H1 (cell line): ENCODE data around the gene FBLN2. TPM values are rescaled to one million over a fixed set of nuclear protein-coding genes. Genes with fewer than 3 reads are reported as not detected.

Experiments used
- CTCF ChIA-PET: fragments of 300-600 bp; sonication (Branson Sonifier 250); formaldehyde crosslinking; loops from one replicate; lab custom pipeline; 2021; ENCODE audit not compliant: partially characterized antibody; lab: Charles Lee
- POLR2A ChIA-PET: fragments of 300-600 bp; sonication (Branson Sonifier 250); formaldehyde crosslinking; loops from one replicate; lab custom pipeline; 2021; ENCODE audit warnings: inconsistent platforms; ENCODE audit not compliant: partially characterized antibody; lab: Charles Lee
- DNase-seq, 2 experiments: peaks; one replicate each; pipeline versions ENCODE4 v3.0.0 to v3.0.0-alpha.2; 2010 to 2022; ENCODE audit warnings: low spot score in 2 of 2, low read depth in 1 of 2, mixed read lengths in 1 of 2
- FAIRE-seq: peaks from 2 replicates; lab custom pipeline; 2011; peaks lifted over from hg19 to GRCh38; lab: Jason Lieb, UNC
- H2AFZ ChIP-seq: 2 replicates; pipeline ENCODE4 v1.8.1; 2012; ENCODE audit warnings: low read length, inconsistent platforms
- H2AK5ac ChIP-seq: 2 replicates; pipeline ENCODE4 v1.6.1; 2013; ENCODE audit warnings: low read depth, low read length
- H2BK120ac ChIP-seq: replicated peaks from 2 replicates; pipeline ENCODE3; 2013; ENCODE audit warnings: low read depth, low read length, inconsistent platforms
- H2BK12ac ChIP-seq: 2 replicates; pipeline ENCODE4 v1.6.1; 2013; ENCODE audit warnings: low read depth, low read length
- H2BK15ac ChIP-seq: 2 replicates; pipeline ENCODE4 v1.6.1; 2013; ENCODE audit warnings: low read length
- H2BK20ac ChIP-seq: 2 replicates; pipeline ENCODE4 v1.6.1; 2013; ENCODE audit warnings: low read length
- H2BK5ac ChIP-seq: 2 replicates; pipeline ENCODE4 v1.6.1; 2013; ENCODE audit warnings: low read depth, low read length
- H3K14ac ChIP-seq: 2 replicates; pipeline ENCODE4 v1.6.1; 2013; ENCODE audit warnings: inconsistent platforms; ENCODE audit not compliant: insufficient read length
- H3K18ac ChIP-seq: 2 replicates; pipeline ENCODE4 v1.6.1; 2013; ENCODE audit warnings: low read length; ENCODE audit errors: extremely low read depth
- H3K23ac ChIP-seq: 2 replicates; pipeline ENCODE4 v1.6.1; 2013; ENCODE audit warnings: inconsistent platforms; ENCODE audit not compliant: insufficient read length
- H3K23me2 ChIP-seq: 2 replicates; pipeline ENCODE4 v1.6.1; 2013; ENCODE audit warnings: low read depth, low read length
- H3K27ac ChIP-seq: 2 replicates; pipeline ENCODE4 v1.6.1; 2011; ENCODE audit warnings: low read depth, low read length, inconsistent platforms
- H3K27me3 ChIP-seq, 4 experiments: replicated peaks in 1 of 4; 1 replicate in 1 of 4; 2 replicates in 3 of 4; pipeline versions ENCODE4 v1.6.1 to v1.8.1; 2011 to 2013; ENCODE audit warnings: low read length in 3 of 4, mild to moderate bottlenecking in 3 of 4, inconsistent platforms in 2 of 4, mixed read lengths in 2 of 4, moderate library complexity in 1 of 4; ENCODE audit not compliant: control insufficient read depth in 3 of 4, insufficient read depth in 3 of 4; ENCODE audit errors: extremely low read depth in 1 of 4
- H3K36me3 ChIP-seq, 4 experiments: 2 replicates each; pipeline versions ENCODE4 v1.6.1 to v1.8.1; 2011 to 2013; ENCODE audit warnings: mild to moderate bottlenecking in 4 of 4, low read length in 3 of 4, moderate library complexity in 2 of 4, control low read depth in 1 of 4, inconsistent platforms in 1 of 4; ENCODE audit not compliant: insufficient read depth in 4 of 4, control insufficient read depth in 2 of 4
- H3K4ac ChIP-seq: replicated peaks from 2 replicates; pipeline ENCODE3; 2013; ENCODE audit warnings: low read length, low read depth, mixed read lengths, inconsistent platforms; ENCODE audit not compliant: insufficient read length
- H3K4me1 ChIP-seq, 4 experiments: replicated peaks in 1 of 4; 1 replicate in 1 of 4; 2 replicates in 3 of 4; pipeline versions ENCODE4 v1.6.1 to v1.8.1; 2011 to 2013; ENCODE audit warnings: low read length in 3 of 4, inconsistent platforms in 2 of 4, mixed read lengths in 1 of 4; ENCODE audit not compliant: insufficient read depth in 4 of 4, control insufficient read depth in 3 of 4
- H3K4me2 ChIP-seq, 2 experiments: 2 replicates each; pipeline versions ENCODE4 v1.6.1 to v1.8.1; 2011 to 2013; ENCODE audit warnings: low read depth in 2 of 2, low read length in 2 of 2, control low read depth in 1 of 2, inconsistent platforms in 1 of 2, mild to moderate bottlenecking in 1 of 2; ENCODE audit not compliant: insufficient read depth in 1 of 2
- H3K4me3 ChIP-seq, 4 experiments: fragments of 200-600, 300-600 bp in 1 of 4; sonication (generic), shearing (Covaris generic), sonication (Bioruptor Twin) in 1 of 4; 2 replicates each; pipeline versions ENCODE4 v1.5.1 to v1.8.1; 2011 to 2016; ENCODE audit warnings: low read length in 4 of 4, low read depth in 3 of 4, control low read depth in 2 of 4, inconsistent platforms in 2 of 4, mild to moderate bottlenecking in 2 of 4, mixed read lengths in 1 of 4, moderate library complexity in 1 of 4; ENCODE audit not compliant: insufficient read depth in 2 of 4; ENCODE audit errors: extremely low read depth in 1 of 4
- H3K56ac ChIP-seq: replicated peaks from 2 replicates; pipeline ENCODE3; 2013; ENCODE audit warnings: low read depth, mild to moderate bottlenecking, mixed read lengths, low read length, inconsistent platforms; ENCODE audit not compliant: insufficient read length
- H3K79me1 ChIP-seq: 2 replicates; pipeline ENCODE4 v1.6.1; 2013; ENCODE audit warnings: low read depth, low read length, control low read depth
- H3K79me2 ChIP-seq, 2 experiments: 2 replicates each; pipeline versions ENCODE4 v1.6.1 to v1.8.1; 2012 to 2013; ENCODE audit warnings: low read length in 2 of 2, mild to moderate bottlenecking in 2 of 2, inconsistent platforms in 1 of 2; ENCODE audit not compliant: insufficient read depth in 2 of 2, control insufficient read depth in 1 of 2
- H3K9ac ChIP-seq, 4 experiments: replicated peaks in 1 of 4; 1 replicate in 1 of 4; 2 replicates in 3 of 4; pipeline versions ENCODE4 v1.6.1 to v1.8.1; 2011 to 2013; ENCODE audit warnings: low read depth in 3 of 4, low read length in 3 of 4, control low read depth in 2 of 4, mild to moderate bottlenecking in 2 of 4, moderate library complexity in 2 of 4, inconsistent platforms in 1 of 4; ENCODE audit errors: extremely low read depth in 1 of 4
- H3K9me3 ChIP-seq, 2 experiments: 2 replicates each; pipeline versions ENCODE4 v1.6.1 to v1.8.1; 2012 to 2013; ENCODE audit warnings: mild to moderate bottlenecking in 2 of 2, moderate library complexity in 2 of 2, control low read depth in 1 of 2, inconsistent platforms in 1 of 2, low read depth in 1 of 2, low read length in 1 of 2, mixed read lengths in 1 of 2; ENCODE audit not compliant: insufficient read depth in 2 of 2
- H4K20me1 ChIP-seq, 2 experiments: replicated peaks in 1 of 2; 2 replicates each; pipeline versions ENCODE3 to v1.8.1; 2011 to 2013; ENCODE audit warnings: inconsistent platforms in 2 of 2, low read length in 2 of 2, mild to moderate bottlenecking in 1 of 2; ENCODE audit not compliant: insufficient read depth in 2 of 2, control insufficient read depth in 1 of 2
- H4K5ac ChIP-seq: 2 replicates; pipeline ENCODE4 v1.6.1; 2013; ENCODE audit warnings: low read length, low read depth, mixed read lengths, inconsistent platforms; ENCODE audit not compliant: insufficient read length
- H4K8ac ChIP-seq: 2 replicates; pipeline ENCODE4 v1.8.0; 2013; ENCODE audit warnings: mild to moderate bottlenecking, moderate library complexity, low read length, inconsistent platforms; ENCODE audit not compliant: insufficient read depth; ENCODE audit errors: extremely low read depth
- H4K91ac ChIP-seq: replicated peaks from 2 replicates; pipeline ENCODE3; 2013; ENCODE audit warnings: low read length, mixed read lengths, inconsistent platforms; ENCODE audit not compliant: insufficient read length
- CBX8 ChIP-seq: fragments of 300-800, 300-1000 bp; sonication (generic); IDR thresholded peaks from 2 replicates; pipeline ENCODE4 v1.7.1; 2016; ENCODE audit warnings: low read depth, low read length, borderline replicate concordance
- CTCF ChIP-seq, 3 experiments: IDR thresholded peaks; 1 replicate in 2 of 3; 2 replicates in 1 of 3; pipeline versions ENCODE4 v1.5.1 to v1.6.1; 2011; ENCODE audit warnings: low read length in 3 of 3, mild to moderate bottlenecking in 3 of 3, inconsistent platforms in 2 of 3, low read depth in 1 of 3, moderate library complexity in 1 of 3; ENCODE audit not compliant: insufficient read depth in 1 of 3; ENCODE audit errors: control extremely low read depth in 1 of 3
- HDAC2 ChIP-seq, 2 experiments: fragments of 300-600 bp in 1 of 2; sonication (generic) in 1 of 2; IDR thresholded peaks; 2 replicates each; pipeline ENCODE4 v1.6.1; 2011 to 2012; ENCODE audit warnings: low read depth in 2 of 2, low read length in 2 of 2, mild to moderate bottlenecking in 2 of 2, moderate library complexity in 2 of 2, borderline replicate concordance in 1 of 2, inconsistent platforms in 1 of 2
- MAX ChIP-seq: IDR thresholded peaks from 2 replicates; pipeline ENCODE4 v1.6.1; 2012; ENCODE audit warnings: inconsistent platforms
- RAD21 ChIP-seq, 2 experiments: IDR thresholded peaks in 1 of 2; conservative IDR thresholded peaks in 1 of 2; 2 replicates each; pipeline ENCODE4 v1.6.1; 2011; ENCODE audit warnings: low read depth in 2 of 2, low read length in 2 of 2, improper control_type of control experiment in 1 of 2, inconsistent platforms in 1 of 2, mild to moderate bottlenecking in 1 of 2, moderate library complexity in 1 of 2
- TAF1 ChIP-seq: IDR thresholded peaks from 2 replicates; pipeline ENCODE4 v1.6.1; 2011; ENCODE audit warnings: mild to moderate bottlenecking, low read depth, low read length
- WGBS, 2 experiments: shearing (Covaris generic) in 1 of 2; methylation state at CpG; one replicate each; pipeline versions ENCODE4 v1.1.6 to v1.1.7; 2013 to 2015; ENCODE audit warnings: low lambda C conversion rate in 2 of 2, mixed read lengths in 2 of 2, inconsistent platforms in 1 of 2, low coverage in 1 of 2, missing lambda C conversion rate in 1 of 2; ENCODE audit not compliant: insufficient replicate concordance in 2 of 2, insufficient coverage in 1 of 2, insufficient read length in 1 of 2; ENCODE audit errors: extremely low coverage in 1 of 2, missing lambda C conversion rate in 1 of 2; 5-methylcytosine and 5-hydroxymethylcytosine counted together
- polyA plus RNA-seq, 7 experiments: library from polyadenylated mRNA; depleted of rRNA in 3 of 7; stranded (reverse) in 5 of 7; unstranded in 2 of 7; fragments of >200 nt in 5 of 7; fragments of 200-250 nt in 2 of 7; gene quantifications; 1 replicate in 5 of 7; 2 replicates in 1 of 7; 4 replicates in 1 of 7; pipeline versions ENCODE4 v1.2.1 to v1.2.3, GENCODE V29; 2011 to 2013; ENCODE audit warnings: missing spikeins in 2 of 7, mixed read lengths in 2 of 7
- total RNA-seq: library from RNA; stranded (reverse); fragmentation: NEBNext Ultra II Directional; extraction: Animal tissue kit (Norgen Biotek cat#: 25700); gene quantifications from 2 replicates; pipeline ENCODE4 v1.2.1, GENCODE V29; 2021

Gene FBLN2
- total and polyA plus RNA-seq, 2 of the 8 experiments (the other 6 are each of a cell fraction or from before 2014, with no cell fraction given): 17.4 to 24.2 TPM

DNA sequence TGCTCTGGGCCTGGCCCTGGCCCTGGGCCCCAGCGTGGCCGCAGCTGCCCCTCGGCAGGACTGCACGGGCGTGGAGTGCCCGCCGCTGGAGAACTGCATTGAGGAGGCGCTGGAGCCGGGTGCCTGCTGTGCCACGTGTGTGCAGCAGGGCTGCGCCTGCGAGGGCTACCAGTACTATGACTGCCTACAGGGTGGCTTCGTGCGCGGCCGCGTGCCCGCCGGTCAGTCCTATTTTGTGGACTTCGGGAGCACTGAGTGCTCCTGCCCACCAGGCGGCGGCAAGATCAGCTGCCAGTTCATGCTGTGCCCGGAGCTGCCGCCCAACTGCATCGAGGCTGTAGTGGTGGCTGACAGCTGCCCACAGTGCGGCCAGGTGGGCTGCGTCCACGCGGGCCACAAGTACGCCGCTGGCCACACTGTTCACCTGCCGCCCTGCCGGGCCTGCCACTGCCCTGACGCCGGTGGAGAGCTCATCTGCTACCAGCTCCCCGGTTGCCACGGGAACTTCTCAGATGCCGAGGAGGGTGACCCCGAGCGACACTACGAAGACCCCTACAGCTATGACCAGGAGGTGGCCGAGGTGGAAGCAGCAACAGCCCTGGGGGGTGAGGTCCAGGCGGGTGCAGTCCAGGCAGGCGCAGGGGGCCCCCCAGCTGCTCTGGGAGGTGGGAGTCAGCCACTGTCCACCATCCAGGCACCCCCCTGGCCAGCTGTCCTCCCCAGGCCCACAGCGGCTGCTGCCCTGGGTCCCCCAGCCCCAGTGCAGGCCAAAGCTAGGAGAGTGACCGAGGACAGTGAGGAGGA is 21.7 kb downstream of the FBLN2 start:
- H3K14ac ChIP-seq: no peak overlapping the region
- H2AFZ ChIP-seq: no peak overlapping the region
- no peak overlapping the region for H2BK5ac ChIP-seq
- no peak overlapping the region for H3K23ac ChIP-seq
- H3K79me1 ChIP-seq: no peaks in the 10 kb centered on the region; the same call in 1 of the 2 replicates
- WGBS, 2 experiments: 93% methylated on average over 44 of the region's 46 CpGs; no CpG with 5 or more reads in 1 of the 2 experiments
- ChIA-PET CTCF (interaction anchor here (0.7 to 2.1 kb wide), 16 partner anchors 9 to 310 kb away, joined by 3 to 9 read pairs (median 4); partner anchors contain the start of gene WNT7A), POLR2A (no interaction called here)
- H3K27ac ChIP-seq: no peak overlapping the region
- H3K4me2 ChIP-seq: no peak overlapping the region
- no peak overlapping the region for H2BK12ac ChIP-seq
- no peaks in the 10 kb centered on the region for H3K79me2 ChIP-seq
- H3K4me1 ChIP-seq: peaks cover 0 to 17% (median 7%) of the 10 kb centered on the region in 4 experiments; a peak in 5 of 7 replicates
- H2BK120ac ChIP-seq: no peak overlapping the region
- H3K4ac ChIP-seq: peak overlapping the region; percentile 78
- H4K8ac ChIP-seq: peak overlapping the region; percentile 57; the same call in 1 of the 2 replicates
- no peaks in the 10 kb centered on the region for H3K36me3 ChIP-seq
- H4K5ac ChIP-seq: no peak overlapping the region
- H2BK15ac ChIP-seq: no peak overlapping the region
- H4K20me1 ChIP-seq: peaks cover 0 to 12% of the 10 kb centered on the region in 2 experiments
- H3K4me3 ChIP-seq: no peak overlapping the region
- H3K9me3 ChIP-seq: no peaks in the 10 kb centered on the region
- no peak for DNase-seq
- no peak for FAIRE-seq
- no peak overlapping the region for H3K9ac ChIP-seq
- TF ChIP-seq RAD21 (IDR thresholded peaks at IDR 0.05 in 1 of 2, conservative IDR thresholded peaks at IDR 0.05 in 1 of 2; ENCODE audit: low read depth in 2 of 2, low read length in 2 of 2): peak; percentile 13 to 42; a peak in 1 of 4 replicates
- no peak for TF ChIP-seq CBX8
- no peak for TF ChIP-seq TAF1
- peak; percentile 37; the same call in 1 of the 2 replicates for TF ChIP-seq MAX
- no peak for TF ChIP-seq HDAC2 (IDR thresholded peaks at IDR 0.05; ENCODE audit: borderline replicate concordance in 1 of 2, low read depth in 2 of 2, low read length in 2 of 2)
- peak in 1 of 3 experiments; percentile 31; a peak in 2 of 4 replicates for TF ChIP-seq CTCF (IDR thresholded peaks at IDR 0.05; ENCODE audit: control extremely low read depth in 1 of 3, insufficient read depth in 1 of 3, low read depth in 1 of 3, low read length in 3 of 3)
- H2AK5ac ChIP-seq: no peak overlapping the region
- H3K18ac ChIP-seq: no peak overlapping the region; the same call in 1 of the 2 replicates
- no peak overlapping the region for H3K56ac ChIP-seq
- no peak overlapping the region for H4K91ac ChIP-seq
- no peak overlapping the region for H2BK20ac ChIP-seq
- no peaks in the 10 kb centered on the region; a peak in 1 of 7 replicates for H3K27me3 ChIP-seq
- H3K23me2 ChIP-seq: no peaks in the 10 kb centered on the region
